NT2/D1 (cell line): ENCODE measurements around the gene KRTAP19-8.

Experiments
- YY1 ChIP-seq: IDR thresholded peaks from 2 replicates; pipeline ENCODE4 v1.6.1; 2011; ENCODE audit not compliant: insufficient read length, insufficient read depth
- ZNF274 ChIP-seq: IDR thresholded peaks from 2 replicates; pipeline ENCODE4 v1.6.1; 2011; ENCODE audit warnings: mild to moderate bottlenecking, low read depth, low read length

DNA sequence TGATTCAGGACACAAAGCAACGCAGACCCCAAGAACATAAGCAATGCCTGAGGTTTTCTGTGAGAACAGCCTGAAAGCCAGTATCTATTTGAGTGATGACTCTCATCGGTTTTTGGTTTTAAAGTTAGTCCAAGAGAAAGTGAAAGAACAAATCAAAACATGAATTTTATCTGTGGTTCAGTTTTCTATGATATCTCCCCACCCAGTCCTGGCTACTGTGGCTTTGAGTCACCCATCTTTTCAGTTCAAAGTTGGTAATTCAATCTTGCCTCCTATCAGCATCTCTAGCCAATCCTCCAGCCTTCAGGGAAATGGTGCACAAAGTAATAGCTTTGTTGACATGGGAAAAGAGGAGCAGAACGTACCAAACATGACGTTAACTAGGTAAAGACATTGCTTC, 40.5 kb upstream of the KRTAP19-8 start:
- TF ChIP-seq YY1 (no peak), ZNF274 (no peak)
